H1 (cell line): ENCODE data around the gene MAPK8IP2. TPM values are rescaled to one million over a fixed set of nuclear protein-coding genes. Genes with fewer than 3 reads are reported as not detected.

Experiments
- CTCF ChIA-PET: fragments of 300-600 bp; sonication (Branson Sonifier 250); formaldehyde crosslinking; loops from one replicate; lab custom pipeline; 2021; ENCODE audit not compliant: partially characterized antibody; lab: Charles Lee
- POLR2A ChIA-PET: fragments of 300-600 bp; sonication (Branson Sonifier 250); formaldehyde crosslinking; loops from one replicate; lab custom pipeline; 2021; ENCODE audit warnings: inconsistent platforms; ENCODE audit not compliant: partially characterized antibody; lab: Charles Lee
- DNase-seq, 2 experiments: peaks; one replicate each; pipeline versions ENCODE4 v3.0.0 to v3.0.0-alpha.2; 2010 to 2022; ENCODE audit warnings: low spot score in 2 of 2, low read depth in 1 of 2, mixed read lengths in 1 of 2
- FAIRE-seq: peaks from 2 replicates; lab custom pipeline; 2011; peaks lifted over from hg19 to GRCh38; lab: Jason Lieb, UNC
- H2AFZ ChIP-seq: 2 replicates; pipeline ENCODE4 v1.8.1; 2012; ENCODE audit warnings: low read length, inconsistent platforms
- H2AK5ac ChIP-seq: 2 replicates; pipeline ENCODE4 v1.6.1; 2013; ENCODE audit warnings: low read depth, low read length
- H2BK120ac ChIP-seq: replicated peaks from 2 replicates; pipeline ENCODE3; 2013; ENCODE audit warnings: low read depth, low read length, inconsistent platforms
- H2BK12ac ChIP-seq: 2 replicates; pipeline ENCODE4 v1.6.1; 2013; ENCODE audit warnings: low read depth, low read length
- H2BK15ac ChIP-seq: 2 replicates; pipeline ENCODE4 v1.6.1; 2013; ENCODE audit warnings: low read length
- H2BK20ac ChIP-seq: 2 replicates; pipeline ENCODE4 v1.6.1; 2013; ENCODE audit warnings: low read length
- H2BK5ac ChIP-seq: 2 replicates; pipeline ENCODE4 v1.6.1; 2013; ENCODE audit warnings: low read depth, low read length
- H3K14ac ChIP-seq: 2 replicates; pipeline ENCODE4 v1.6.1; 2013; ENCODE audit warnings: inconsistent platforms; ENCODE audit not compliant: insufficient read length
- H3K18ac ChIP-seq: 2 replicates; pipeline ENCODE4 v1.6.1; 2013; ENCODE audit warnings: low read length; ENCODE audit errors: extremely low read depth
- H3K23ac ChIP-seq: 2 replicates; pipeline ENCODE4 v1.6.1; 2013; ENCODE audit warnings: inconsistent platforms; ENCODE audit not compliant: insufficient read length
- H3K23me2 ChIP-seq: 2 replicates; pipeline ENCODE4 v1.6.1; 2013; ENCODE audit warnings: low read depth, low read length
- H3K27ac ChIP-seq: 2 replicates; pipeline ENCODE4 v1.6.1; 2011; ENCODE audit warnings: low read depth, low read length, inconsistent platforms
- H3K27me3 ChIP-seq, 4 experiments: replicated peaks in 1 of 4; 1 replicate in 1 of 4; 2 replicates in 3 of 4; pipeline versions ENCODE4 v1.6.1 to v1.8.1; 2011 to 2013; ENCODE audit warnings: low read length in 3 of 4, mild to moderate bottlenecking in 3 of 4, inconsistent platforms in 2 of 4, mixed read lengths in 2 of 4, moderate library complexity in 1 of 4; ENCODE audit not compliant: control insufficient read depth in 3 of 4, insufficient read depth in 3 of 4; ENCODE audit errors: extremely low read depth in 1 of 4
- H3K36me3 ChIP-seq, 4 experiments: 2 replicates each; pipeline versions ENCODE4 v1.6.1 to v1.8.1; 2011 to 2013; ENCODE audit warnings: mild to moderate bottlenecking in 4 of 4, low read length in 3 of 4, moderate library complexity in 2 of 4, control low read depth in 1 of 4, inconsistent platforms in 1 of 4; ENCODE audit not compliant: insufficient read depth in 4 of 4, control insufficient read depth in 2 of 4
- H3K4ac ChIP-seq: replicated peaks from 2 replicates; pipeline ENCODE3; 2013; ENCODE audit warnings: low read length, low read depth, mixed read lengths, inconsistent platforms; ENCODE audit not compliant: insufficient read length
- H3K4me1 ChIP-seq, 4 experiments: replicated peaks in 1 of 4; 1 replicate in 1 of 4; 2 replicates in 3 of 4; pipeline versions ENCODE4 v1.6.1 to v1.8.1; 2011 to 2013; ENCODE audit warnings: low read length in 3 of 4, inconsistent platforms in 2 of 4, mixed read lengths in 1 of 4; ENCODE audit not compliant: insufficient read depth in 4 of 4, control insufficient read depth in 3 of 4
- H3K4me2 ChIP-seq, 2 experiments: 2 replicates each; pipeline versions ENCODE4 v1.6.1 to v1.8.1; 2011 to 2013; ENCODE audit warnings: low read depth in 2 of 2, low read length in 2 of 2, control low read depth in 1 of 2, inconsistent platforms in 1 of 2, mild to moderate bottlenecking in 1 of 2; ENCODE audit not compliant: insufficient read depth in 1 of 2
- H3K4me3 ChIP-seq, 4 experiments: fragments of 200-600, 300-600 bp in 1 of 4; sonication (generic), shearing (Covaris generic), sonication (Bioruptor Twin) in 1 of 4; 2 replicates each; pipeline versions ENCODE4 v1.5.1 to v1.8.1; 2011 to 2016; ENCODE audit warnings: low read length in 4 of 4, low read depth in 3 of 4, control low read depth in 2 of 4, inconsistent platforms in 2 of 4, mild to moderate bottlenecking in 2 of 4, mixed read lengths in 1 of 4, moderate library complexity in 1 of 4; ENCODE audit not compliant: insufficient read depth in 2 of 4; ENCODE audit errors: extremely low read depth in 1 of 4
- H3K56ac ChIP-seq: replicated peaks from 2 replicates; pipeline ENCODE3; 2013; ENCODE audit warnings: low read depth, mild to moderate bottlenecking, mixed read lengths, low read length, inconsistent platforms; ENCODE audit not compliant: insufficient read length
- H3K79me1 ChIP-seq: 2 replicates; pipeline ENCODE4 v1.6.1; 2013; ENCODE audit warnings: low read depth, low read length, control low read depth
- H3K79me2 ChIP-seq, 2 experiments: 2 replicates each; pipeline versions ENCODE4 v1.6.1 to v1.8.1; 2012 to 2013; ENCODE audit warnings: low read length in 2 of 2, mild to moderate bottlenecking in 2 of 2, inconsistent platforms in 1 of 2; ENCODE audit not compliant: insufficient read depth in 2 of 2, control insufficient read depth in 1 of 2
- H3K9ac ChIP-seq, 4 experiments: replicated peaks in 1 of 4; 1 replicate in 1 of 4; 2 replicates in 3 of 4; pipeline versions ENCODE4 v1.6.1 to v1.8.1; 2011 to 2013; ENCODE audit warnings: low read depth in 3 of 4, low read length in 3 of 4, control low read depth in 2 of 4, mild to moderate bottlenecking in 2 of 4, moderate library complexity in 2 of 4, inconsistent platforms in 1 of 4; ENCODE audit errors: extremely low read depth in 1 of 4
- H3K9me3 ChIP-seq, 2 experiments: 2 replicates each; pipeline versions ENCODE4 v1.6.1 to v1.8.1; 2012 to 2013; ENCODE audit warnings: mild to moderate bottlenecking in 2 of 2, moderate library complexity in 2 of 2, control low read depth in 1 of 2, inconsistent platforms in 1 of 2, low read depth in 1 of 2, low read length in 1 of 2, mixed read lengths in 1 of 2; ENCODE audit not compliant: insufficient read depth in 2 of 2
- H4K20me1 ChIP-seq, 2 experiments: replicated peaks in 1 of 2; 2 replicates each; pipeline versions ENCODE3 to v1.8.1; 2011 to 2013; ENCODE audit warnings: inconsistent platforms in 2 of 2, low read length in 2 of 2, mild to moderate bottlenecking in 1 of 2; ENCODE audit not compliant: insufficient read depth in 2 of 2, control insufficient read depth in 1 of 2
- H4K5ac ChIP-seq: 2 replicates; pipeline ENCODE4 v1.6.1; 2013; ENCODE audit warnings: low read length, low read depth, mixed read lengths, inconsistent platforms; ENCODE audit not compliant: insufficient read length
- H4K8ac ChIP-seq: 2 replicates; pipeline ENCODE4 v1.8.0; 2013; ENCODE audit warnings: mild to moderate bottlenecking, moderate library complexity, low read length, inconsistent platforms; ENCODE audit not compliant: insufficient read depth; ENCODE audit errors: extremely low read depth
- H4K91ac ChIP-seq: replicated peaks from 2 replicates; pipeline ENCODE3; 2013; ENCODE audit warnings: low read length, mixed read lengths, inconsistent platforms; ENCODE audit not compliant: insufficient read length
- E2F6 ChIP-seq: IDR thresholded peaks from 2 replicates; pipeline ENCODE4 v1.6.1; 2012; ENCODE audit warnings: inconsistent platforms
- MAX ChIP-seq: IDR thresholded peaks from 2 replicates; pipeline ENCODE4 v1.6.1; 2012; ENCODE audit warnings: inconsistent platforms
- RAD21 ChIP-seq, 2 experiments: IDR thresholded peaks in 1 of 2; conservative IDR thresholded peaks in 1 of 2; 2 replicates each; pipeline ENCODE4 v1.6.1; 2011; ENCODE audit warnings: low read depth in 2 of 2, low read length in 2 of 2, improper control_type of control experiment in 1 of 2, inconsistent platforms in 1 of 2, mild to moderate bottlenecking in 1 of 2, moderate library complexity in 1 of 2
- RXRA ChIP-seq: IDR thresholded peaks from 2 replicates; pipeline ENCODE4 v1.6.1; 2011; ENCODE audit warnings: low read depth, mild to moderate bottlenecking, low read length, moderate library complexity; ENCODE audit not compliant: insufficient read depth
- USF2 ChIP-seq: IDR thresholded peaks from 2 replicates; pipeline ENCODE4 v1.6.1; 2011; ENCODE audit warnings: low read length, improper control_type of control experiment
- WGBS, 2 experiments: shearing (Covaris generic) in 1 of 2; methylation state at CpG; one replicate each; pipeline versions ENCODE4 v1.1.6 to v1.1.7; 2013 to 2015; ENCODE audit warnings: low lambda C conversion rate in 2 of 2, mixed read lengths in 2 of 2, inconsistent platforms in 1 of 2, low coverage in 1 of 2, missing lambda C conversion rate in 1 of 2; ENCODE audit not compliant: insufficient replicate concordance in 2 of 2, insufficient coverage in 1 of 2, insufficient read length in 1 of 2; ENCODE audit errors: extremely low coverage in 1 of 2, missing lambda C conversion rate in 1 of 2; 5-methylcytosine and 5-hydroxymethylcytosine counted together
- polyA plus RNA-seq, 7 experiments: library from polyadenylated mRNA; depleted of rRNA in 3 of 7; stranded (reverse) in 5 of 7; unstranded in 2 of 7; fragments of >200 nt in 5 of 7; fragments of 200-250 nt in 2 of 7; gene quantifications; 1 replicate in 5 of 7; 2 replicates in 1 of 7; 4 replicates in 1 of 7; pipeline versions ENCODE4 v1.2.1 to v1.2.3, GENCODE V29; 2011 to 2013; ENCODE audit warnings: missing spikeins in 2 of 7, mixed read lengths in 2 of 7
- total RNA-seq: library from RNA; stranded (reverse); fragmentation: NEBNext Ultra II Directional; extraction: Animal tissue kit (Norgen Biotek cat#: 25700); gene quantifications from 2 replicates; pipeline ENCODE4 v1.2.1, GENCODE V29; 2021

MAPK8IP2 gene
- total and polyA plus RNA-seq, 2 of the 8 experiments (the other 6 are each of a cell fraction or from before 2014, with no cell fraction given), result 1.5 to 5.5 TPM

GRCh38 chr22:50612528-50613221 is 12.1 kb downstream of the MAPK8IP2 start:
- Histone ChIP-seq H2AK5ac (no peak overlapping the region), H2BK20ac (no peak overlapping the region), H3K23ac (no peak overlapping the region), H3K27ac (no peak overlapping the region), H2BK12ac (peak overlapping the region; percentile 50; the same call in 1 of the 2 replicates), H3K4me3 (no peak overlapping the region), H4K8ac (no peak overlapping the region; the same call in 1 of the 2 replicates), H3K4me2 (peak overlapping the region in 1 of 2 experiments; percentile 44; a peak in 2 of 4 replicates), H2AFZ (no peak overlapping the region), H3K56ac (no peak overlapping the region), H2BK120ac (no peak overlapping the region), H3K27me3 (peaks cover 0 to 9% (median 7%) of the 10 kb centered on the region in 4 experiments; a peak in 6 of 7 replicates), H3K9me3 (no peaks in the 10 kb centered on the region), H3K4ac (no peak overlapping the region), H3K9ac (no peak overlapping the region), H3K14ac (no peak overlapping the region), H4K5ac (no peak overlapping the region), H3K79me1 (no peaks in the 10 kb centered on the region), H4K91ac (no peak overlapping the region), H3K79me2 (no peaks in the 10 kb centered on the region), H2BK5ac (no peak overlapping the region), H3K4me1 (peaks cover 0 to 13% (median 2%) of the 10 kb centered on the region in 4 experiments; a peak in 4 of 7 replicates), H3K23me2 (no peaks in the 10 kb centered on the region), H2BK15ac (no peak overlapping the region), H3K36me3 (no peaks in the 10 kb centered on the region), H4K20me1 (peaks cover 0 to 3% of the 10 kb centered on the region in 2 experiments), H3K18ac (no peak overlapping the region; the same call in 1 of the 2 replicates)
- ChIA-PET POLR2A (interaction anchor here (1.0 to 1.6 kb wide), 4 partner anchors 17 to 72 kb away, joined by 3 to 4 read pairs (median 3); no protein-coding TSS in a partner anchor), CTCF (interaction anchor here (0.9 to 3.5 kb wide), 12 partner anchors 9 to 87 kb away, joined by 3 to 23 read pairs (median 3); partner anchors contain the start of genes CPT1B and SYCE3)
- TF ChIP-seq RXRA, result no peak
- TF ChIP-seq E2F6, result peak; percentile 86
- TF ChIP-seq MAX, result peak; percentile 46; the same call in 1 of the 2 replicates
- no peak for TF ChIP-seq USF2
- TF ChIP-seq RAD21 (IDR thresholded peaks at IDR 0.05 in 1 of 2, conservative IDR thresholded peaks at IDR 0.05 in 1 of 2; ENCODE audit: low read depth in 2 of 2, low read length in 2 of 2), result no peak
- WGBS, 2 experiments, result 59% methylated on average over 15 of the region's 31 CpGs; no CpG with 5 or more reads in 1 of the 2 experiments
- DNase-seq (peak in 1 of 2 experiments; percentile 66), FAIRE-seq (no peak)
